Ramos (cell line): ENCODE data around the gene FLOT1.
"Not testable (repeated sequence)": the region's sequence is repeated elsewhere in the genome, so short reads cannot be mapped to it uniquely, and the experiment has no call there.

Experiments used
- in situ Hi-C: fragments of 300-500 bp; cut with MboI; formaldehyde crosslinking; loops from one replicate; pipeline ENCODE4 v1.14.3; 2022; ENCODE audit warnings: low sequenced_read_pairs; ENCODE audit not compliant: unreplicated experiment

FLOT1 gene

DNA sequence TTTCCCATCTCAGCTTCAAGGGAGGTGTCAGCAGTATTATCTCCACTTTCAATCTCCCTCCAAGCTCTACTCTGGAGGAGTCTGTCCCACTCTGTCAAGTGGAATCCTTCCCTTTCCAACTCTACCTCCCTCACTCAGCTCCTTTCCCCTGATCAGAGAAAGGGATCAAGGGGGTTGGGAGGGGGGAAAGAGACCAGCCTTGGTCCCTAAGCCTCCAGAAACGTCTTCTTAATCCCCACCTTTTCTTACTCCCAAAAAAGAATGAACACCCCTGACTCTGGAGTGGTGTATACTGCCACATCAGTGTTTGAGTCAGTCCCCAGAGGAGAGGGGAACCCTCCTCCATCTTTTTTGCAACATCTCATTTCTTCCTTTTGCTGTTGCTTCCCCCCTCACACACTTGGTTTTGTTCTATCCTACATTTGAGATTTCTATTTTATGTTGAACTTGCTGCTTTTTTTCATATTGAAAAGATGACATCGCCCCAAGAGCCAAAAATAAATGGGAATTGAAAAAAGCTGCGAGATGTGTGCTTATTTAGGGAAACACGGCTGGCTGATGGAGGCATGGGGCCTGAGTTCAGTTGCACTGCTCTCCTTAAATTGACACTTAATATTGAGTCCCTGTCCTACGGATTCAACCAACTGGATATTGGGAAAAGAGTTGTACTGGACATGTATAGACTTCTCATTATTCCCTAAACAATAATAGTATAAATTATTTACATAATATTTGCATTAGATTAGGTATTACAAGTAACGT lies 17.4 kb downstream of the FLOT1 start:
- in situ Hi-C loops: loop anchor here (5.0 kb wide), 1 partner anchor 53 kb away; the partner anchor contains the start of gene DHX16

DNA sequence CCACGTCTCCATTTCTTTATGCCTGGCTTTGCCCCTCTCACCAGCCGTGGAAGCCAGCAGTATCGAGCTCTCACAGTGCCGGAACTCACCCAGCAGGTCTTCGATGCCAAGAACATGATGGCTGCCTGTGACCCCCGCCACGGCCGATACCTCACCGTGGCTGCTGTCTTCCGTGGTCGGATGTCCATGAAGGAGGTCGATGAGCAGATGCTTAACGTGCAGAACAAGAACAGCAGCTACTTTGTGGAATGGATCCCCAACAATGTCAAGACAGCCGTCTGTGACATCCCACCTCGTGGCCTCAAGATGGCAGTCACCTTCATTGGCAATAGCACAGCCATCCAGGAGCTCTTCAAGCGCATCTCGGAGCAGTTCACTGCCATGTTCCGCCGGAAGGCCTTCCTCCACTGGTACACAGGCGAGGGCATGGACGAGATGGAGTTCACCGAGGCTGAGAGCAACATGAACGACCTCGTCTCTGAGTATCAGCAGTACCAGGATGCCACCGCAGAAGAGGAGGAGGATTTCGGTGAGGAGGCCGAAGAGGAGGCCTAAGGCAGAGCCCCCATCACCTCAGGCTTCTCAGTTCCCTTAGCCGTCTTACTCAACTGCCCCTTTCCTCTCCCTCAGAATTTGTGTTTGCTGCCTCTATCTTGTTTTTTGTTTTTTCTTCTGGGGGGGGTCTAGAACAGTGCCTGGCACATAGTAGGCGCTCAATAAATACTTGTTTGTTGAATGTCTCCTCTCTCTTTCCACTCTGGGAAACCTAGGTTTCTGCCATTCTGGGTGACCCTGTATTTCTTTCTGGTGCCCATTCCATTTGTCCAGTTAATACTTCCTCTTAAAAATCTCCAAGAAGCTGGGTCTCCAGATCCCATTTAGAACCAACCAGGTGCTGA lies 18.4 kb downstream of the FLOT1 start:
- in situ Hi-C loops: not testable (repeated sequence)

DNA sequence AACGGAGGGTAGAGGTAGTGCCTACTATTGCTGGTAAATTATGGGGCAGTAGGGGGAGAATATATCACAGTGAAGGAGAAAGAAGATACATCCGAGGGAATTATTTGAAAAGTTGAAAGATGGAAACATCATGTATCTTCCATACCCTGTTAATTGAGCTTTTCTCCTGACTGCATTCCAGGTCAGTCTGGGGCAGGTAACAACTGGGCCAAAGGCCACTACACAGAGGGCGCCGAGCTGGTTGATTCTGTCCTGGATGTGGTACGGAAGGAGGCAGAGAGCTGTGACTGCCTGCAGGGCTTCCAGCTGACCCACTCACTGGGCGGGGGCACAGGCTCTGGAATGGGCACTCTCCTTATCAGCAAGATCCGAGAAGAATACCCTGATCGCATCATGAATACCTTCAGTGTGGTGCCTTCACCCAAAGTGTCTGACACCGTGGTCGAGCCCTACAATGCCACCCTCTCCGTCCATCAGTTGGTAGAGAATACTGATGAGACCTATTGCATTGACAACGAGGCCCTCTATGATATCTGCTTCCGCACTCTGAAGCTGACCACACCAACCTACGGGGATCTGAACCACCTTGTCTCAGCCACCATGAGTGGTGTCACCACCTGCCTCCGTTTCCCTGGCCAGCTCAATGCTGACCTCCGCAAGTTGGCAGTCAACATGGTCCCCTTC lies 19.2 kb downstream of the FLOT1 start:
- in situ Hi-C loops: not testable (repeated sequence)

DNA sequence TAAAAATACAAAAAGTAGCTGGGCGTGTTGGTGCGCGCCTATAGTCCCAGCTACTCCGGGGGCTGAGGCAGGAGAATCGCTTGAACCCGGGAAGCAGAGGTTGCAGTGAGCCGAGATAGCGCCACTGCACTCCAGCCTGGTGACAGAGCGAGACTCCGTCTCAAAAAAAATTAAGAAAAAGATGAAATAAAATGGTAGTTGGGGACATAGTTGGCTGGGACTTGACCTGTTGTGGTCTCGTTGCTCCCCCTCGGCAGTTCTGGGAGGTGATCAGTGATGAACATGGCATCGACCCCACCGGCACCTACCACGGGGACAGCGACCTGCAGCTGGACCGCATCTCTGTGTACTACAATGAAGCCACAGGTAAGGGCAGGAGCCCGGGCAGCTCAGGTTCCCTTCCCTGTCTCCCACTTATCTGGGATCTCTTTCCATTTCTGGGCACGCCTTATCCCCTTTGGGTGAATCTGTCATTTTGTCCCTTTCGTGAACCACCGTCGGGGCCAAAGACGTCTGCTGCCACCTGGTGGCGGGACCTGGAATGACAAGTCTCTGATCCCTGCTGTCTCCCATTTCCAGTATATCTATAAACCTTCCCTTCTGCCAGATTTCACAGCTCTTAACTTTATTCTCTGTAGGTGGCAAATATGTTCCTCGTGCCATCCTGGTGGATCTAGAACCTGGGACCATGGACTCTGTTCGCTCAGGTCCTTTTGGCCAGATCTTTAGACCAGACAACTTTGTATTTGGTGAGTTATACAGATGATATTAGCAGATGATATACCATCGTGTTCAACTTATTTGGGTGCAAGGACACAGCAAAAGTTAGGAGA lies 20.0 kb downstream of the FLOT1 start:
- in situ Hi-C loops: no loop called here

DNA sequence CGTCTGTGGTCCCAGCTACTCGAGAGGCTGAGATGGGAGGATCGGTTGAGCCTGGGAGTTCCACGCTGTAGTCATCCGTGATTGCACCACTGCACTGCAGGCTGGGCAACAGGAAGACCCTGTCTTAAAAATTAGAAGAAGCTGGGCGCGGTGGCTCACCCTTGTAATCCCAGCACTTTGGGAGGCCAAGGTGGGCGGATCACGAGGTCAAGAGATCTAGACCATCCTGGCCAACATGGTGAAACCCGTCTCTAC lies 20.5 kb downstream of the FLOT1 start:
- in situ Hi-C loops: not testable (repeated sequence)

DNA sequence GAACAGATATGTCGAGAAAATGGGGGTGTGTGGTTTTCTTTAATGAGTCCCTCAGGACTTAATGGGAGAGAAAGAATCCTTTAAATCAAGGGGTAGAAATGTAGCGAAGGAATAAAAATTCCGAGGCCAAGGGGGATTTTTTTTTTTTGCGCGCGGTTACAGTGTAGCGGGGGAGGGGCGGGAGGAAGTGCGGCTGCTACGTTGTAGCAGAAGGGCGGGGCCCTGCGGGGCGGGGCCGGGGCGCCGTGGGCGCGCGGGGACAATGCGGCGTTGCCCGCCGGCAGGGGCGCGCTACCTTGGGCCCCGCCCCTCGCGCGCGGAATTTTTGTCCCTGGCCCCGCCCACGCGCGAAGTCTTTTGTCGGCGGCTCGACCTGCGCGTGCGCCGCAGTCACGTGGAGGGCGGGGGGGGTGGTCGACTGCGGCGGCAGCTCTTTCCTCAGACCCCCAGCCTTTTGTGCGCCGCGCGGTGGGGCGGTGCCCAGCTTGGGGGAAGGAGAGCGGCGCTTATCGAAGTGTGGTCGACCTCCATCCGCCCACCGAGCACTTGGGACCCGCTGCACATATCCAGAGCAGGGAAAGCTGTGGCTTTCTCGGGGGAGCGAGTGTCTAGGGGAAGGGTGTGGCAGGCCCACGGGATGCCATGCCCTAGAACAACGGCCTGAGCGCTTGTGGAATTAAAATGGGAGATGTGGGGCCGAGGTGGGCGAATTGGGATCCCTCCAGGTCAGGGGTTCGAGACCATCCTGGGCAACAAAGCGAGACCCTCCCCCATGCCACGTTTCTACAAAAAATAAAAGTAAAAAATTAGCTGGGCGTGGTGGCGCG lies 21.1 kb downstream of the FLOT1 start:
- in situ Hi-C loops: no loop called here

DNA sequence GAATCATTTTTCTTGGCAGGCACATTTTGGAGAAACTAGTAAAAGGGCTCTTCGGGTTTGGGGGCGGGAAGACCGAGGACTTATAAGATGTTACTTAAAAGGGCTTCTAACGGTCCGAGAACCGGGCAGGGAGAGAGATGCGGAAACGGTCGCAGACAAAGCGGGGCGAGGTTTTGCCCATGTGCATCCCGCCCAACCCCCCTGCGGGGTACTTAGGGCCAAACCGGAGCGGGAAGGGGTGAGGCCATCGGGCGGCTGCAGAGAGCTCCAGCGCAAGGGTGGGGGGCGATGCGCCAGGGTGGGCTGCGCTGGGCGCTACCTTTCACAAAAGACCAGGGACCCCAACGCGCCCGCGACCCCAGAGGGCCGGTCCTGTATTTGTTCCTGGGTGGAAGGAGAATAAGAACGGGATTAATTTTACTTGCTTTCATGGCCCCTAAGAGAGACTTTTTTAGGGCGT lies 21.7 kb downstream of the FLOT1 start:
- in situ Hi-C loops: no loop called here

DNA sequence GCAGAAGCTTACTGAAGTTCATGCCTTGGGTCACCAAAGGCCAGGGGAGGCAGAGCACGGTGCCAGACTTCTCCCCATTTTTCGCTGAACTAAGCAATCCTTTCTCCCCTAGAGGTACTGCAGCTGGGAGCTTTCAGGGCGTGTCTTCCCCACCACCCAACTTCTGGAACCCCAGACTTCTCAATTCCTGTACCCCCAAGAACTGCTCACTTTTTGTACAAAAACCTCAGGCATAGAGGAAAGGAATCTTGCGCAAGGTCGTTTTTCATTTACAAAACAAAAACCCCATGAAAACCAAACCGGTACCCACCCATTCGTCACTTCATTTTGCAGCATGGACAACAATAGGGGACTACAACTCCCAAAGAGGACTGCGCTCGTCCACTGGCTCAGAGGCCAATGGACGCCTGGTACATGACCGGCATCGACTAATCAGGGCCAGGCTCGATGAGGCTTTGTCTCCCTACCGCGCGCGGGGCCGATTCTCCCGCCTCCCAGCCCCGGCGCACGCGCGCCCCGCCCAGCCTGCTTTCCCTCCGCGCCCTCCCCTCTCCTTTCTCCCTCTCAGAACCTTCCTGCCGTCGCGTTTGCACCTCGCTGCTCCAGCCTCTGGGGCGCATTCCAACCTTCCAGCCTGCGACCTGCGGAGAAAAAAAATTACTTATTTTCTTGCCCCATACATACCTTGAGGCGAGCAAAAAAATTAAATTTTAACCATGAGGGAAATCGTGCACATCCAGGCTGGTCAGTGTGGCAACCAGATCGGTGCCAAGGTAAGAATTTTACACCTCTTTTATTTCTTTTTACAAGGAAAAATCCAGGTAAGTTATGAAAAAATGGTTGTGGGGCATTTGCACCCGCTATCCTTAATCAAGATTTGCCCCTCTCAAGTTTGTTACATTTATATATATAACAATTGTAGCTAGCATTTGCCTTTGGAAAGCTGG lies 22.4 kb downstream of the FLOT1 start, which contains the start of gene TUBB:
TSS of gene TUBB (plus strand) at position 562 of the 947 bp plus-strand sequence. CDS start at position 717, 155 bp downstream.
- in situ Hi-C loops: no loop called here

DNA sequence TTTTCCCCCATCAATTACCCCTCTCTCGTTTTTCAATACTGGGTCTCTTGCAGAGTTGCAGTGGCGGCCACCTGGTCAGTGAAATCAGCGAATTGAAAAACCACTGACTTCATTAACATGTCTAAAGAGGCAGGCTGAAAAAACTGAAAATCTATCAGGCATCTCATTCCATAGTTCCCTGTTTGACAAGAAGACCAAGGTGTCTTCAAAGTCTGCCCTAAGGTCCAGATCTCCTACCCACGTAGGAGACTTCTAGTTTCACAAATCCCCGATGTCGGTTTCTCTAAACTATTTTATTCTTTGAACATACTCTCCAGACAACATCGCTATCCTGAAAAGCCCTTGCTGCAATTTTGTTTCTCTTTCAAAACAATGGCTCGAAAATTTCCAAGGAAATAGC lies 23.1 kb downstream of the FLOT1 start:
- in situ Hi-C loops: no loop called here

DNA sequence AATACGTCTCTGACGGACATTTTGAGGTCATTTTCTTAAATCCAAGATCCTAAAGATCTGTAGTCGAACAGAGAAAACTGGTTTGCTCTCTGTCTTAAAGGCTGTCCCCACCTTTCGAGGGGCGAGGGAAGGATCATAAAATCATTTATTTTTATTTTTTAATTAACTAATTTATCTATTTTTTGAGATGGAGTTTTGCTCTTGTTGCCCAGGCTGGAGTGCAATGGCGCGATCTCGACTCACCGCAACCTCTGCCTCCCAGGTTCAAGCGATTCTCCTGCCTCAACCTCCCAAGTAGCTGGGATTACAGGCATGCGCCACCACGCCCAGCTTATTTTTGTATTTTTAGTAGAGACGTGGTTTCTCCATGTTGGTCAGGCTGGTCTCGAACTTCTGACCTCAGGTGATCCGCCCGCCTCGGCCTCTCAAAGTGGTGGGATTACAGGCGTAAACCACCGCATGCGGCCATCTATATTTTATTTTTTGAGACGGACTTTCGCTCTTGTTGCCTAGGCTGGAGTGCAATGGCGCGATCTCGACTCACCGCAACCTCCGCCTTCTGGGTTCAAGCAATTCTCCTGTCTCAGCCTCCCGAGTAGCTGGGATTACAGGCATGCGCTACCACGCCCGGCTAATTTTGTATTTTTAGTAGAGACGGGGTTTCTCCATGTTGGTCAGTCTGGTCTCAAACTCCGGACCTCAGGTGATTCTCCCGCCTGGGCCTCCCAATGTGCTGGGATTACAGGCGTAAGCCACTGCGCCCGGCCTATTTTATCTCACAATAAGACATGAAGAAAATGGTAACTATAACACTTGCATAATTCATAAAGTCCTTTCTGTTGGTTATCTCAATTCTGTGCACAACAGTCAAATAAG lies 24.4 kb downstream of the FLOT1 start:
- in situ Hi-C loops: not testable (repeated sequence)

DNA sequence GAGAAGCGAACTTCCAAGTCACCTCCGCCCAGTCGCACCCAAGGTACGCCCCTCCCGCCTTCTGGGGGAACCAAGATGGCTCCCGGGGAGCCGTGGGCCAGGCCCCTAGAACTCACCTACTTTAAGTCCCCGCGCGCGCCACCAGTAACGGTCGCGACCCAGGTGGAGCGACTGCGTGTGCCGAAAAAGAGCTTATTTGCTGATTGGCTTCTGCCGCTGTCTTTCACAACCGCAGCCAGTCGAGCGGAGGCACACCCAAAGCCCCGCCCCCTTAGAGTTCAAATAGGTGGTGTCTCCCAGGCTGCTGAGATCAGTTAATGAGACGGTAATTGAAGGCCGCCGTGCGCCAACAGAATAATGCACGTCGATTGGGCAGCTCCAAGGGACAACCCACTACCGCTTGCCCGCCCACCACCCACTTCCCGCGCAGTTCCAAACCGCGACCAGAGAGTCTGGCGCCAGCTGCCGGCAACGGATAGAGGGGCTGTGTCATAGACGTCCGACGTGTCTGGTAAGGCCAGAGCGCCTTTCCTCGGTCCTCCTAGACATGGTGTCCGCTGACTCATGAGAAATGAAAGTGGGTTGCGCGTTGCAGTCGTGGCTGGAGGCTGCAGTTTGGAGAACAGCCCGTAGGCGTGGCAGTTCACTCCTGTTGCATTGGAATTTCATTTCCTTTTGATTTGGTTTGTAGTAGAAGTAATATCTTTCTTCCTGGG lies 25.2 kb downstream of the FLOT1 start, which contains the start of gene MDC1:
TSS of gene MDC1 (minus strand) at position 153 of the 716 bp plus-strand sequence. CDS start 2,106 bp downstream, outside the sequence.
- in situ Hi-C loops: no loop called here

DNA sequence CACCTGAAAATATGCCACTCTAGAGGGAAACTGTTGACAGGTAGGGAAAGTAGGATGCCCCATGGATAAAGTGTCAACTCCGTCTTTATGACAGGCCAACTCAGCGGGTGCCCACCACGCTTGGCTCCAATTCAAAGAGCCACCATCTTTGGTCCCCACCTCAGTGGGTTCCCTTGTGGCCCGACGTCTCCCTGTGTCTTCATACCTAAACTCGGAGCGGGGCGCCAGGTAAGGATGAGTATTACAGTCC lies 25.7 kb downstream of the FLOT1 start:
- in situ Hi-C loops: no loop called here

DNA sequence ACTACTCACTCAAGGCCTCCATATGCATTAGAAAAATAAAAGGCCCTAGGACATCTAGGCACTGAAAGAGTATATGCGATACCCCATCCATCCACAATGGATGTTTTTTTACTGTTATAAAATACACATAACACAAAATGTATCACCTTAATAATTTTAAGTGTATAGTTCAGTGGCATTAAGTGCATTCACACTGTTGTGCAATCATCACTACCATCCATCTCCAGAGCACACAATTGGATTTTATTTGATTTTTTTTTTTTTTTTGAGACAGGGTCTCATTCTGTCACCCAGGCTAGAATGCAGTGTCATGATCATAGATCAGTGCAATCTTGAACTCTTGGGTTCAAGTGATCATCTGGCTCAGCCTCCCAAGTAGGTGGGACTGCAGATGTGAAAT lies 28.2 kb downstream of the FLOT1 start:
- in situ Hi-C loops: no loop called here

DNA sequence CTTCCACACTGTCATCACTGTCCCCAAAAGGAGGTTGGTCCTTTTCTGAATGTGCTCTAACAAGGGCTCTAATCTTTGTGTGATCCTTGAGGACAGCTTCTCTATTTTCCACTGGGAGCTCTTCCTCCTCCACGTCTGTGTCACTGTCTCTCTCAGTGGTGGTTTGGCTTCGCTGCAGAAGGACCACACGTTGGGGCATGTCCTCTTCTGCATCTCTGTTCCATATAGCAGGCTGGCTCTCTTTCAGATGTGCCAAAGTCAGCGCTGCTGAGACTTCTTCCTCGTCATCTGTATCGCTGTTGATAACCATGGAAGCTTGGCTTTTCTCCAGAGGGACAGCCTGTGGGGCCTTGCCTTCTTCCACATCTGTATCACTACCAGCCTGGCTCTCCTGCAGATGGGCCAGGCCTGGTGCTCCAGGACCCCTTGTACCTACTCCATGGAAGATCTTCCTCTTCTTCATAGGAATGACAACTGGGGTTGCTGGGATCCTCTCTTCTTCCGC lies 30.0 kb downstream of the FLOT1 start:
- in situ Hi-C loops: no loop called here

DNA sequence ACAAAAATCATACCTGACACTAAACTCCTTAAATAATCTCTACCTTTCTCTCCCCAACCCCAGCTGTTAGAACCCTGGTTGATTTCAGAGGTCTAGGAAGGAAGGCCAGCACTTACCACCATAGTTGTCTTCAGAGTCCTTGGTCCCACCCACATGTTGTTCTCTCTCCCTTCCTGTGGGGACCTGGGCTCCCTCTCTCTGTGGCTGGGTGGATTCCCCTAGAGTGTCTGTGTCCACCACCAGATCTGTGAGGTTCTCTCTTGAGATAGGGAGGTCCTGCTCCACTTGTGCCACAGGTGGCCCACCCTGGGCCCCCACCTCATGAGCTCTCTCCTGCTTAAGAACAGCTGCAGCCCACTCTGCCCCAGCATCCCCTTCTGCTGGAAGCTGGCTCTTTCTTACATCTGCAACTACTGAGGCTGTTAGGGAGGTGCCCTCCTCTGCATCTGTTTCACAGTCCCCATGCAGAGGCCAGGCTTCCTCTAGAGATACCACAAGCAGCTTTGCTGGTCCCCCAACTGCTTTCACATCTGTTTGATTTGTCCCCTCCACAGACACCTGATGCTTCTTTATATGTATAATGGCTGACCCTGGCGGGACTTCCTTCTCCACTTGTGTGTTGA lies 30.6 kb downstream of the FLOT1 start:
- in situ Hi-C loops: no loop called here
